ENCODE data around the gene HELZ. TPM values are rescaled to one million over a fixed set of nuclear protein-coding genes. Genes with fewer than 3 reads are reported as not detected.

The HELZ gene
- total RNA-seq, 1 donor from 2014 or later, result 72.5 TPM

DNA sequence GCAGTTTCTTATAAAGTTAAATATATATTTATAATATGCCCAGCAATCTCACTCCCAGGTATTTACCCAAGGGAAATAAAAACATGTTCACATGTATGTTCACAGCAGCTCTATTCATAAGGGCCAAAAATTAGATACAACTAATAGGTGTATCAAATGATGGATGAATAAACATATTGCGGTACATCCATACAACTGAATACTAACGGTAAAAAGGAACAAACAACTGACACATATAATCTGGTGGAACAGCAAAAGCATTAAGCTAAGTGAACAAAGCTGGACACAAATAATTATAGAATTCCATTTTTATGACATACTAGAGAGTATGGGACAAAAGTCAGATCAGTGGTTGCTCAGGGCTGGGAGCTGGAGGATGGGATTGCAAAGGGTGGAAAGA is 125.9 kb downstream of the HELZ start:
- intact Hi-C loops (cut with DNase I), result no loop called here
- H3K27ac ChIP-seq, result no peak overlapping the region
- H3K4me3 ChIP-seq, result no peak overlapping the region
- no peak for DNase-seq
- TF ChIP-seq, protein P1, sequence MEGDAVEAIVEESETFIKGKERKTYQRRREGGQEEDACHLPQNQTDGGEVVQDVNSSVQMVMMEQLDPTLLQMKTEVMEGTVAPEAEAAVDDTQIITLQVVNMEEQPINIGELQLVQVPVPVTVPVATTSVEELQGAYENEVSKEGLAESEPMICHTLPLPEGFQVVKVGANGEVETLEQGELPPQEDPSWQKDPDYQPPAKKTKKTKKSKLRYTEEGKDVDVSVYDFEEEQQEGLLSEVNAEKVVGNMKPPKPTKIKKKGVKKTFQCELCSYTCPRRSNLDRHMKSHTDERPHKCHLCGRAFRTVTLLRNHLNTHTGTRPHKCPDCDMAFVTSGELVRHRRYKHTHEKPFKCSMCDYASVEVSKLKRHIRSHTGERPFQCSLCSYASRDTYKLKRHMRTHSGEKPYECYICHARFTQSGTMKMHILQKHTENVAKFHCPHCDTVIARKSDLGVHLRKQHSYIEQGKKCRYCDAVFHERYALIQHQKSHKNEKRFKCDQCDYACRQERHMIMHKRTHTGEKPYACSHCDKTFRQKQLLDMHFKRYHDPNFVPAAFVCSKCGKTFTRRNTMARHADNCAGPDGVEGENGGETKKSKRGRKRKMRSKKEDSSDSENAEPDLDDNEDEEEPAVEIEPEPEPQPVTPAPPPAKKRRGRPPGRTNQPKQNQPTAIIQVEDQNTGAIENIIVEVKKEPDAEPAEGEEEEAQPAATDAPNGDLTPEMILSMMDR (IDR thresholded peaks at IDR 0.05), result no peak
- no peak for ATAC-seq
- peaks cover 63% of the 10 kb centered on the region for H3K36me3 ChIP-seq
- H3K9me3 ChIP-seq, result no peaks in the 10 kb centered on the region
- H3K4me1 ChIP-seq, result no peaks in the 10 kb centered on the region
- no peaks in the 10 kb centered on the region for H3K27me3 ChIP-seq

DNA sequence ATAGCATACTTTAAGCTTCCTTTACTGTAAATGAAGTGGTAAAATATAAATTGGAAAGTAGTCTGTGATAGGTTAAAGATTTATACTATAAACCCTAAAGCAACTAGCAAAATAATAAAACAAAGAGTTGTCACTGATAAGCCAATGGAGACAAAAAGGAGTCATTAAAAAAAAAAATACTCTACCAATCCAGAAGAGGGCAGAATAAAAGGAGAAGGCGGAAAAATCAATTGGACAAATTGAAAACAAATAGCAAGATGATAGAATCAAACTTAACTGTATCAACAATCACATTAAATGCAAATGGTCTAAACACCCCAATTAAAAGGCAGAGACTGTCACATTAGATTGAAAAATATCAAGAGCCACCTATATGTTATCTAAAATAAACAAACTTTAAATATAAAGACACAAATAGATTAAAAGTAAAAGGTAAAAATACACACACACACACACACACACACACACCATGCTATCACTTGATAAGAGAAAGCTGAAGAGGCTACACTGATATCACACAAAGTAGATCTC is 128.9 kb downstream of the HELZ start:
- Histone ChIP-seq H3K27me3 (no peaks in the 10 kb centered on the region), H3K27ac (no peak overlapping the region), H3K9me3 (no peaks in the 10 kb centered on the region), H3K36me3 (peaks cover 72% of the 10 kb centered on the region), H3K4me3 (no peak overlapping the region), H3K4me1 (no peaks in the 10 kb centered on the region)
- TF ChIP-seq, protein P1 (IDR thresholded peaks at IDR 0.05), result no peak
- intact Hi-C loops (cut with DNase I), result no loop called here
- DNase-seq, result no peak
- no peak for ATAC-seq

DNA sequence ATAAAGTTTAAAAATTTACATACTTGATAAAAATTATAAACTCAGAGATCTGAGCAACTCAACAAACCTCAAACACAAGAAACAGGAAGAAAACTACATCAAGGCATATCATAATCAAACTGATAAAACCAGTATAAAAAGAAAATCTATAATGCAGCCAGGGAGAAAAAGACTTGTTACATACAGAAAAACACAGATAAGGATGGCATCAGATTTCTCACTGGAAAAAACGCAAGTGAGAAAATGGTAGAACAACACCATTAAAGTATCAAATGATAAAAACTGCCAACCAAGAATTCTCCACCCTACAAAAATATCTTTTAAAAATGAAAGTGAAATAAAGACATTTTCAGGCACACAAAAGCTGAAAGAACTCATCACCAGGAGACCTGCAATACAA is 129.6 kb downstream of the HELZ start:
- intact Hi-C loops (cut with DNase I), result no loop called here
- Histone ChIP-seq H3K4me3 (no peak overlapping the region), H3K4me1 (no peaks in the 10 kb centered on the region), H3K27ac (no peak overlapping the region), H3K36me3 (peaks cover 74% of the 10 kb centered on the region), H3K27me3 (no peaks in the 10 kb centered on the region), H3K9me3 (no peaks in the 10 kb centered on the region)
- ATAC-seq (no peak), DNase-seq (no peak)
- TF ChIP-seq, protein P1 (IDR thresholded peaks at IDR 0.05), result no peak

DNA sequence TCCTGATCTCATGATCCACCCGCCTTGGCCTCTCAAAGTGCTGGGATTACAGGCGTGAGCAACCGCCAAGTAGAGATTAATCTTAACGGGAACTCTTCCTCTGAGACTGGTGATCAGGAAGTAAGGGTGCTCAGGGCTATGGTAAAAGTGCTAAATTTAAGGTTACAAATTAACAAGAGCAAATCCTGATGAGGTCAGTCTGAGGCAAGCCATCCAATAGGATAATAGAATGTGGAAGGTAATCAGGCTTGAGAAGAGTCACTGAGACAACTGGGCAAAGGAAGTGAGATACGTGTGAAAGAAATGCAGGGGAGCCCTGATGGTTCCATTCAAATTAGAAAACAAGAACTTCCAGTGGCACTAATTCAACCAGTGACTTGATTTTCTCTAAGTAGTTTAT is 131.5 kb downstream of the HELZ start:
- DNase-seq (no peak), ATAC-seq (no peak)
- intact Hi-C loops (cut with DNase I), result no loop called here
- Histone ChIP-seq H3K27me3 (no peaks in the 10 kb centered on the region), H3K36me3 (peaks cover 74% of the 10 kb centered on the region), H3K27ac (no peak overlapping the region), H3K4me1 (no peaks in the 10 kb centered on the region), H3K9me3 (no peaks in the 10 kb centered on the region), H3K4me3 (no peak overlapping the region)
- TF ChIP-seq, protein P1 (IDR thresholded peaks at IDR 0.05), result no peak

DNA sequence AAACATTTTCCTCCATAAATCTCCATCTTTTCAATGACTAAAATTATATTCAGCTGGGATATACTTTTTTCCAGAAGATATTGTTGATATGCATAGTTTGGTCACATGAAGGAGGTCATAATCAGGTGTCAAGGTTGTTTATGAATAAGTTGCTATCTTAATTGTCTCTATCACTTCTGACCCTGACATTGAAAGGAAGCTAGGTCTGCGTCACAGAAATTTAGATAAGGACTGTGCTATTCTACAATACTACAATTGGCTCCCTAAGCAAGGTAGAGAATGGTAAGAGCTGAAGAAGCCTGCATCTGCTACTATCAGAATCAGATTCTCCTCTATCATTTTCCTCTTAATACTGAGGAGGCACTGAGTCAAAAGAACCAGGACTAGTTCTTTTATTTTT is 133.2 kb downstream of the HELZ start:
- no peaks in the 10 kb centered on the region for H3K9me3 ChIP-seq
- TF ChIP-seq, protein P1 (IDR thresholded peaks at IDR 0.05), result no peak
- intact Hi-C loops (cut with DNase I), result no loop called here
- no peaks in the 10 kb centered on the region for H3K4me1 ChIP-seq
- DNase-seq, result no peak
- ATAC-seq, result no peak
- no peaks in the 10 kb centered on the region for H3K27me3 ChIP-seq
- no peak overlapping the region for H3K4me3 ChIP-seq
- H3K36me3 ChIP-seq, result peaks cover 79% of the 10 kb centered on the region
- H3K27ac ChIP-seq, result no peak overlapping the region

DNA sequence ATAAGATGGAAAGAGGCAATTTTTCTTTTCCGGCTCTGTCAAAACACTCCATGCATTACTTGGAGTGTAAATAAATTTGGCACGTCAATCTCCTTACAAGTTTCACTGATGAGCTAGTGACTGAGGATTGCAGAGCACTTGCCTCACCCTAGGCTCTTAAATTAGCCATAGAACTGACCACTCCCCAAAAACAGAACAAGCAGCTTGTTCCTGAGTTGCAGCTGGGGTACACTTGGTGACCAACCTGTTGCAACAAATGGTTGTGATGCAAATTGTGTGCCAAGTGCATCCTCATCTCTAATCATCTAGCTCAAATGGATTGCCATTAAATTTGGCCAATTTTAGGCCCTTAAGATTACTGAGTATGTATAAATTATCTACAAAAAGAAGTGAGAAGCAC is 133.7 kb downstream of the HELZ start:
- ATAC-seq, result peak; percentile 44
- Histone ChIP-seq H3K27me3 (no peaks in the 10 kb centered on the region), H3K27ac (no peak overlapping the region), H3K36me3 (peaks cover 84% of the 10 kb centered on the region), H3K9me3 (no peaks in the 10 kb centered on the region), H3K4me1 (no peaks in the 10 kb centered on the region), H3K4me3 (no peak overlapping the region)
- DNase-seq, result no peak
- intact Hi-C loops (cut with DNase I), result no loop called here
- TF ChIP-seq, protein P1 (IDR thresholded peaks at IDR 0.05), result no peak

Measured in upper lobe of right lung (tissue), 1 donor.